AG08396 (cell line): ENCODE results near the gene SERINC5.
A peak's percentile ranks its signal among the peaks of the same experiment; 100 is the strongest.
"Not testable (repeated sequence)": the region's sequence is repeated elsewhere in the genome, so short reads cannot be mapped to it uniquely, and the experiment has no call there.

Source experiments
- DNase-seq: peaks from one replicate; pipeline ENCODE4 v3.0.0; 2012; ENCODE audit warnings: low spot score, mixed read lengths

SERINC5 gene

DNA sequence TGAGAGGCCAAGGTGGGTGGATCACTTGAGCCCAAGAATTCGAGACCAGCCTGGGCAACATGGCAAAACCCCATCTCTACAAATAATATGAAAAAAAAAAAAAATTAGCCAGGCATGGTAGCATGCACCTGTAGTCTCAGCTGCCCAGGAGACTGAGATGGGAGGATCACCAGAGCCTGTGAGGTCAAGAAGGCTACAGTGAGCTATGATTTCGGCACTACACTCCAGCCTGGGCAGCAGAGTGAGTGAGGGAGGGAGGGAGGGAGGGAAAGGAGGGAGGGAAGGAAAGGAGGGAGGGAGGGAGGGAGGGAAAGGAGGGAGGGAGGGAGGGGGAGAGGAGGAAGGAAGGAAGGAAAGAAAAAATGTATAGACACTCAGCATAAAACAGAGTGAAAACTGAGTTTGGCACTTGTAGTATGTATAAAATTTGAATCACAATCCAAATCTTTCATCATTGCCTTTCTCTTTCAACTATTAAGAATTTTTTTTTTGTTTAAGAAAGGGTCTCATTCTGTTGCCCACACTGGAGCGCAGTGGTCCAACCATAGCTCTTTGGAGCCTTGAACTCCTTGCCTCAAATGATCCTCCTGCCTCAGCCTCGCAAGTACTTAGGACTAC, 27.8 kb downstream of the SERINC5 start:
- no peak for DNase-seq

GRCh38 chr5:80225934-80226326, 29.9 kb downstream of the SERINC5 start:
- DNase-seq = no peak

GRCh38 chr5:80225189-80225933, 30.5 kb downstream of the SERINC5 start:
- DNase-seq = no peak

DNA sequence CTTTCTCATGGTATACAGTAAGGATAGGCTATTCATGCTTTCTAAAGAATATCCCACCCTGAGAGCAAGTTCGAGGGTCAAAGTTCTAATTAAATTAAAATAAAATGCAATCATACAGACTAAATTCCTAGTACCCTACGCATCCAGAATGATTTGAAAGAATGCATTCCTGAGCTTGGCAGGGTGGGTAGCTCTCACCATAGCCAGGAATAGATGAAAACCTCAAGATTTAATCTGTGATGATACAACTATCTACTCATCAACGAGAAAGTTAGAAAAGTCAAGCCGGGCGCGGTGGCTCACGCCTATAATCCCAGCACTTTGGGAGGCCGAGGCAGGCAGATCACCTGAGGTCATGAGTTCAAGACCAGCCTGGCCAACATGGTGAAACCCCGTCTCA, 32.3 kb downstream of the SERINC5 start:
- DNase-seq = no peak

GRCh38 chr5:80220245-80220897, 35.5 kb downstream of the SERINC5 start:
- no peak for DNase-seq

DNA sequence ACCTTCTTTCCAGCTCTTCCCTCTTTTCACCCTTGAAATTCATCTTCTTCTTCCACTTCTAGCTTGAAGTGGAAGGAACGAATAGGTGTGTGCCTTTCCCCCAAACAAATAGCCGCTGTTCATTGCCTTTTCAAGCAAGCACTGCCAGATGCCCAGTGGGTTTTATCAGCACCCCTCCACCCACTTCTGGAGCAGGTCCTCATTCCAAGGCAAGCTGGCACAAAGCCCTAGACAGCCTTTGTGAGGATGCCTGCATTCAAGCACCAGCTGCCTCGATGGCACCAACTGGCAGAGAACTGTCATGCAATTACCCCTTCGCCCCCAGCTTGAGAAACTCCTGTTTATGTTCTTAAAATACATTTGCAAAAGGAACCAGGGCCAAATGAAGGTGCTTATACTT, 36.5 kb downstream of the SERINC5 start:
- no peak for DNase-seq

GRCh38 chr5:80217667-80218066, 38.2 kb downstream of the SERINC5 start:
- no peak for DNase-seq

GRCh38 chr5:80216753-80217596, 38.9 kb downstream of the SERINC5 start:
- DNase-seq = peak; percentile 9

DNA sequence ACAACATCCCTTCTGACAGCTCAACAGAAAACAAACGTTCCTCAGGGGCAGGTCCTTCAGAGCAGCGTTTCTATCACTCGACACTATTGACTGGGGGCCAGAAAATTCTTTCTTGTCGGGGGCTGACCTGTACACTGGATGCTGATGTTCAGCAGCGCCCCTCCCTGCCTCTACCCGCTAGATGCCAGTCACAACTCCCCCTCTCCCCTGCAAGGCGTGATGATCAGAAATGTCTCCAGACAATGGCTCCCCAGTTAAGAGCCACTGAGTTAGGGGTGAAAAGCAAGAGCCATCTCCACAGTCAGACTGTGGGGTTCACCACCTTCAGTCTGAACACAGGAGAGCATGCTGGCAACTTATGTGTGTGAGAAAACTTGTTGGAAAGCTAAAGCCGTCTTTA, 39.8 kb downstream of the SERINC5 start:
- no peak for DNase-seq

- no peak for DNase-seq
Measured at GRCh38 chr5:80215523-80215922, 40.3 kb downstream of the SERINC5 start.

- no peak for DNase-seq
Measured at GRCh38 chr5:80213466-80213865, 42.4 kb downstream of the SERINC5 start.

- no peak for DNase-seq
Measured at GRCh38 chr5:80212171-80212667, 43.6 kb downstream of the SERINC5 start.

GRCh38 chr5:80211327-80211726, 44.5 kb downstream of the SERINC5 start:
- DNase-seq = no peak

DNA sequence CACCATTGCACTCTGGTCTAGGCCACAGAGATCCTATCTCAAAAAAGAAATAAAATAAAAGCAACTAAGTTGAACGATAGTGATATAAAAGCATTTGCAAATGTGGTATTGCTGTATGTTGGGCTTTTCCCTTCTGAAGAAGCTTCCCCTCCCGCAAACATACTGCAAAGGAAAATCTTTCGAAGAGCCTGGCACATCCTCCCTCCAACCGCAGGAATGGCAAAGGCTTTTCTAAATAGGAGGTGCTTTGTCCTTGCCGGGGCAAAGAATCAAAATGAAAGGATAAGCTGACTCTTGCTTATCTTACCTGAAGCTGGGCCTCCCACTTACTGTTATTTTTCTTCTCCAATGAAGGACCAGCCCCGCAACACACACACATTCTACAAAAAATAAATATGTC, 45.8 kb downstream of the SERINC5 start:
- DNase-seq = no peak

DNA sequence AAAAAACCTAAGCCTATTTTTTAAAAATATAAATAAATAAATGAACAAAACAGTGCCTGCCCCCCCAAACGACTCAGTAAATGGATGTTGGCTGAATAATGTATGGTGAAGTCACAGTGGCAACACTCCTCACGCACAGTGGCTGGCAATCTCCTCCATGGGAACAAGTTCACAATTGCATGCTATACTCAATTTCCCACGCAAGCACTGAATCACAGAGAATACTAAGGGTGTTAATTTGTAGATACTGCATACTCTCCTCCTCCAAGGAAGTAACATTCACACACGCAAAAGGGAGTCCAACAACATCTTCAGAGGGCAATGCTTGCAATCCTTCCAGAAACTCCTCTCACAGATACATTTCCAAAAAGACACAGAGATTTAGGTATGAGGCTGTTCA, 47.5 kb downstream of the SERINC5 start:
- DNase-seq = no peak

- no peak for DNase-seq
Measured at GRCh38 chr5:80207832-80208231, 48.0 kb downstream of the SERINC5 start.

DNA sequence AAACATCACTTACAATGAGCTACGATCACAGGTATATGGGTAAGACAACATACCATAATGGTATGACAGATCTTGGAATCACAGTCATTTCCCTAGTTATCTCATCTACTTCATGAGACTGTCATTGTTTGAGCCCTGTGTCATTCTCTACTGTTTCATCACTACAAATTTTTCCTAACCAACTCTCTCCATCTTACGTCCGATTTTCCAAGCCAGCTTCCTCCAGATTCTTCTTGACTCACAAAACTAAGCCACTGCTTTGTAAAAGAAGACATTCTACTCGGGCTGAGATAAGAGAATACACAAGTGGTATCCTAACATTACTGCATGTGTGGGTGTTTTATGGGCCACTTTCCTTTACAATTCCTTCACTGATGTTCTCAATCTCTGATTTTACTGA, 49.6 kb downstream of the SERINC5 start:
- DNase-seq = no peak

DNA sequence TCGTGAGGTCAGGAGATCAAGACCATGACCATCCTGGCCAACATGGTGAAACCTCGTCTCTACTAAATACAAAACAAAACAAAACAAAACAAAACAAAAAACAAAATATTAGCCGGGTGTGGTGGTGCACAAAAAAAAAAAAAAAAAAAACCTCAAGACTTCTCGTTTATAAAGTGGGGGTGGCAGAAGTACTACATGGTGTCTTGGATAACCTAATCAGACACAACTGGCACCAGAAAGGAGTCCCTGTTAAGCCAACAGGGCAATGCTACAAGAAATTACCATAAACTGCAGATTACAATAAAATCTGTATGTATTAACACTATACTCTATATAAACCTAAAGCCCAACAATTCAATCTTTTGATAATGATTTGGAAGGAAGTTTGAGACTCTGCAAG, 50.0 kb downstream of the SERINC5 start:
- DNase-seq = no peak

- no peak for DNase-seq
Measured at GRCh38 chr5:80204808-80205614, 50.8 kb downstream of the SERINC5 start.

- DNase-seq = not testable (repeated sequence)
Measured at GRCh38 chr5:80201763-80202162, 54.1 kb downstream of the SERINC5 start.

DNA sequence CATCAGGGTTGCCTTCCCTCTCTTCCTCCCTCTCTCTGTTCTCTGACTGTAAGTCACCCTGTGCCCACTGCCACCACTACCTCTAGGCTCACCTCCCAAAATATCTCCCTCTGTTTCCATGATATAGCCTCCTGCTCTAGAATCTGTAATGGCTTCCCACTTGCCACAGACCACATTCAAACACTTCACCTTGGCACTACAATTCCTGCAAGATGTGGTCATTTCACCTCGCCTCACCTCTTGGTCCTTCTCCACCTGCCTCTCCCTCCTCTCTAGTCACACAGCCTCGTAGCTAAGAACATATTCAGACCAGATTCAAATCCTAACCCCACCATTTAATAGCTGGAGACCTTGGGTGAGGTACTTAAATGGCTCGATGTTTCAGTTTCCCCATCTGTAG, 56.9 kb downstream of the SERINC5 start:
- no peak for DNase-seq
